Measurements from ENCODE around the gene TMEM179.
"Not testable (repeated sequence)": the region's sequence is repeated elsewhere in the genome, so short reads cannot be mapped to it uniquely, and the experiment has no call there.

The TMEM179 gene

DNA sequence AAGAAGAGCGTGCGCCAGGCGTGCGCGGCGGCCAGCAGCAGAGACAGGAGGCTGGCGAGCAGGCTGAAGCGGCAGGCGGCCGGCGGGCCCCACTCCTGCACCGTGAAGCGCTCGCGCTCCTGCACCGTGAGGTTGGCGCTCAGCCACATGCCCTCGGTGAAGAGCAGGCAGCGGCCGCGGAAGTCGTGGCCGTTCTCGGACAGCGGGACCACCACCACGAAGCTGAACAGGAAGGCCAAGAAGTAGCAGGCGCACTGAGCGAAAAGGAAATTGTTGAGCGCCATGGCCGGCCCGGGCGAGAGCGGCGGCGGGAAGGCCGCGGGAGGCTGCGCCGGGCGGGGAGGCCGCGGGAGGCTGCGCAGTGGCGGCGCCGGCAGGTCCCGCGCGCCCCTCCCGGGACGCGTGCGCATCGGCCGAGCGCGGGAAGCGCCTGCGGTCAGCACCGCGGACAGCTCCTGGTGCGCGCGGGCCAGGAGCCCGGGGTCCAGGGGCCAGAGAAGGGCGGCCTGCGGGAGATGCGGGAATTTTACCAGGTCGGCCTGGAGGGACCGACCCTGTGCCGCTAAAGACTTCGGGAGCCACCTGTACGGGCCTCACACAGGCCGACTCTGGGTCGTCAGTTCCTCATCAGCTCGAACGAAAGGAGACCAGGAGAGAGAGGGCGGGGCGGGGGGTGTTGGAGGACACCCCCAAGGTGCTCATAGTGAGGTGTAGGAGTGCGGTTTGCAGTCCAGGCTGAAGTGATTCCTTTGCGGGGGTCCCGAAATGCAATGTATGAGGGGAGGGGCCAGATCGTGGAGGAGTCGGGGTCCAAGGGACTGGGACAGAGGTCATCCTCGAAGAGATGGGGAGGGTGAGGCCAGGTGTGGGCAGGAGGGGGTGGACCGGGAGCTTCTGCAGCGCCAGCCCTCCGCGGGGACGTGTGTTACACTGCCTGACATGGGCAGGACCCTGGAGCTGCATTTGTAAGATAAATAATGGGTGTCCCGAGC lies at the start of gene TMEM179:
Gene TMEM179 (minus strand): TSS at position 315 of the 992 bp plus-strand sequence. CDS start 31 bp downstream, at position 284.
- DNase-seq, result no peak

DNA sequence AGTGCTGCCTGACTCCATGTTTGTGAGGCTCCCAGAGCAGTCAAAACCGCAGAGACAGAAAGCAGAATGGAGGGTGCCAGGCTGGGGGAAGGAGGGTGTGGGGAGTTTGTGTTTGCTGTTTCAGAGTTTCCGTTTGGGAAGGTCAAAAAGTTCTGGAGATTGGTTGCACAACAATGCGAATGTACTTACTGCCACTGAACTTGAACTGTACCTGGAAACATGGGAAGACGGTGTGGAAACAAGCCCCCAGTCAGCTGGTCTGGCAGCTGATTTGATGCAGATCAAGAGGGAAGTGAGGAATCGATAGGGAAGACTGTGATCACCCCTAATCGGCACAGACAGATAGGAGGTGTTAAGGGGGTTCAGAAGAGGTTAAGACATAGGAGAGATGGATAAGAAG lies 49.5 kb upstream of the TMEM179 start:
- no peak for DNase-seq

DNA sequence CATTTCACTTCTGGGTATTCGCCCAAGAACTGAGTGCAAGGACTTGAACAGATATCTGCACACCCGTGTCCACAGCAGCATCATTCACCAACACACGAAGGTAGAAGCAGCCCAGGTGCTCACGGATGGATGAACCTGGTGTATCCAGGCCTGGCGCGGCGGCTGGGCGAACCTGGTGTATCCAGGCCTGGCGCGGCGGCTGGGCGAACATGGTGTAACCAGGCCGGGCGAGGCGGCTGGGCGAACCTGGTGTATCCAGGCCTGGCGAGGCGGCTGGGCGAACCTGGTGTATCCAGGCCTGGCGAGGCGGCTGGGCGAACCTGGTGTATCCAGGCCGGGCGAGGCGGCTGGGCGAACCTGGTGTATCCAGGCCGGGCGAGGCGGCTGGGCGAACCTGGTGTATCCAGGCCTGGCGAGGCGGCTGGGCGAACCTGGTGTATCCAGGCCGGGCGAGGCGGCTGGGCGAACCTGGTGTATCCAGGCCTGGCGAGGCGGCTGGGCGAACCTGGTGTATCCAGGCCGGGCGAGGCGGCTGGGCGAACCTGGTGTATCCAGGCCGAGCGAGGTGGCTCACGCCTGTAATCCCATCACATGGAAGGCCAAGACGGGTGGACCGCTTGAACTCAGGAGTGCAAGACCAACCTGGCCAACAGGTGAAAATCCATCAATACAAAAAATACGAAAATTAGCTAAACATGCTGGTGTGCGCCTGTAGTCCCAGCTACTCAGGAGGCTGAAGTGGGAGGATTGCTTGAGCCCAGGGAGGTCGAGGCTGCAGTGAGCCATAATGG lies 48.8 kb upstream of the TMEM179 start:
- DNase-seq, result not testable (repeated sequence)

DNA sequence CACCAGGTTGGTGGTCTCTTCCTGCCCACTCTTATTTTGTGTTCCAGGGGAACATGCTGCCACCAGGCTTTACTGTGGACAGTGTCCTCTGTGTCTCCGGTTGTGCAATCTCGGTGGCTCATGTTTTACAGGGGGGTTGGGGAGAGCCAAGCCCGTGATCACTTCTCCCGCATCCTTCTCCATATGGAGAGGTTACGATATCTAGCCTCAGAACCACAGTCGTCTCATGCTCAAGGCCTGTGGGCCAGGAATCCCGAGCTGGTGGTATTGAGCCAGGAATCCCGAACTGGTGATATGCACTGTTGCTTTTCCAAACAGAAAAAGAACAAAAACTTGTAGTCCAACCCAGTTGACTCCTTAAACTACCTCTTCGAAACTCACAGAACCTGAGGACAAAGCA lies 47.8 kb upstream of the TMEM179 start:
- no peak for DNase-seq

DNA sequence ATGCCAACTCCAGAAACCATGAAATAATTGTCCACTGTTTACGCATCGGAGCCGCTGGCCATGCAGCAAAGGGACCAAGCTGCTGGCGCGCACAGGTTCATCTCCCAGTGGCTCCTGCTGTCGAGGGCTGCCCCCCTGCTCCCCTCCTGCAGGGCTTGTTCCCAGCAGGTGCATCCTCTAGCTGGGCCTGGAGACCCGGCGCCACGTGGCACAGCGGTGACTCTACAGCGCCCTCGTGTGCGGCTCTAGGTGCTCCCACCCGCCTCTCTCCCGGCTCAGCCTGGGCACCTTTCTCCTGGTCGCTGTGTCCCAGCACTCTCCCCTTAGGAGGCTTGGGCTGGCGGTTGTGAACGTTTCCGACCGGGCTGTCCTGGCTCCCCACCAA lies 47.3 kb upstream of the TMEM179 start:
- DNase-seq, result no peak

DNA sequence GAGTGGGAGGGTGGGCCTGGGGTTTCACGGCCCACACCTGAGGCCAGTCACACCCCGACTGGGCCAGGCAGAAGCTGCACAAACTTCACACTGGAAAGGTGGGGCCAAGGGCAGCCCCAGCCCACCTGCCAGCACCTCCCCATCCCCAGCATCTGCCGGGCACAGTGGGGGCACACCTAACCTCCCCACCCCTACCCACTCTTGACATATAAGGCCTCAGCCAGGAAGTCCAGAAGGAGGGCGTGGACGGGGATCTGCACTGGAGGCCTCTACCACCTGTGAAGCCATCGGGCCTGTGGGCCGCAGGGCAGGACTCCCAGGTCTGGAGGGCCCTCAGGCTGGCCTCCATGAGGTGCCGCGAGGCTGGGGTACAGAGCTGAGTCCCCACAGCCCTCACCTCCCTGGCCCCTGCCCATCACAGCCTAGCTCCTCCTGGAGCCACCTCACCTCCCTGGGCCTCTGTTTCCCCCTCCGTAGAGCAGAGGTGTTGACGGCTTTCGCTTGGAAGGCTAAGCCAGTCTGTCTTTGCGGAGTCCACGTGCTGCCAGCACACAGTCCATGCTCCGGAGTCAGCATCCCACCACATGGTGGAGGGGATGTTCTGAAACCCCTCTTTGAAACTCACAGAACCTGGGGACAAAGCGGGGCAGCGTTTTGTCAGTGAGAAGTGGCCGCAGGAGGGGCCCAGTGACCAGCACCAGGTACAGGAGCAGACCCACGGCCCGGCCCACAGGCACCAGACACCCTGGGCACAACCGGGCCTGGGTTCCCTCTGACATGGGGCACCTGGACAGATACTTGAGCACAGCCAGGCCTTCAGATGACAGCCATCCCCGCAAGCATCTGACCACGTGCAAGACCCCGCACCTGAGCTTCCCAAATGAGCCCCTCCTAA lies 46.7 kb upstream of the TMEM179 start:
- DNase-seq, result no peak

DNA sequence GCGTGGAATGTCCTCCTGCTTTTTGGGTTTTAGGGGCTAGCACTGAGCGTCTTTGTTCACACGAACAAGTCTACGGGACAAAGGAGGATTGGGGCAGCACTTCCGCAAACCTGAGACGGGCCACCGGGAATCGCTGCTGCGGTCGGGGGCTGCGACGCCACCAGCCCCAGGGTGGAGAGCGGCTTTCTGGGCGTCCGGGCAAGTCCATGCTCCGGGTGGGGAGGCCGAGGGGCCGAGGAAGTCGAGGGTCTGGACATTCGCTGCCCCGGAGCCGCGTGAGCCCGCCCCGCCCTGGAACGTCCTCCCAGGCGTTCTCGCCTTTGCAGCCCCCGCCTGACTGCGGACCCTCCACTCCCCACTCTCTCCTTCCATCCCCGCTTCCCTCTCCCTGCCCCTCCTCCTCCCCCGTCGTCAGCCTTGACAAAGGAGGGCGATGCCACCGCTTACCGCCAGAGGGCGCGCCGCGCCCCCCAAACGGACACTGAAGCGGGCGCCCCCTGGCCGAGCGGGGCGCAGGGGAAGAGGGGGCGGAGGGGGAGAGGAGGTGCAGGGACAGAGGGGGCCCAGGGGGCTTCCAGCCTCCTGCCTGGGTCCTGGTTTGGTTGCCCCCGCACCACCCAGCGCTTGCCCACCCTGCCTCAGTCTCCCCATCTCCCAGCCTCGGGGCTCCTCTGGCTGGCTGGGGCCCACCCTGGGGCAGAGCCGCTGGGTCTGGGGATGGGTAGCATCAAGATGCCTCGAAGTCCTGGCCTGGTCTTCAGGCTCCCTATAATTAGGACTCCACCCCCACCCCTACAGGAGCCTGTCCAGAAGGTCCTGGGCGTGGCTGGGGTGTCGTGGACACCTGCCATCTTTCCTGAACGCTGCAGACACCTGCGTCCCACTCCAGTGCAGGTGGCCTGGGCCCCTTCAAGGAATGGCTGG lies 45.7 kb upstream of the TMEM179 start:
- DNase-seq, result peak; percentile 85

DNA sequence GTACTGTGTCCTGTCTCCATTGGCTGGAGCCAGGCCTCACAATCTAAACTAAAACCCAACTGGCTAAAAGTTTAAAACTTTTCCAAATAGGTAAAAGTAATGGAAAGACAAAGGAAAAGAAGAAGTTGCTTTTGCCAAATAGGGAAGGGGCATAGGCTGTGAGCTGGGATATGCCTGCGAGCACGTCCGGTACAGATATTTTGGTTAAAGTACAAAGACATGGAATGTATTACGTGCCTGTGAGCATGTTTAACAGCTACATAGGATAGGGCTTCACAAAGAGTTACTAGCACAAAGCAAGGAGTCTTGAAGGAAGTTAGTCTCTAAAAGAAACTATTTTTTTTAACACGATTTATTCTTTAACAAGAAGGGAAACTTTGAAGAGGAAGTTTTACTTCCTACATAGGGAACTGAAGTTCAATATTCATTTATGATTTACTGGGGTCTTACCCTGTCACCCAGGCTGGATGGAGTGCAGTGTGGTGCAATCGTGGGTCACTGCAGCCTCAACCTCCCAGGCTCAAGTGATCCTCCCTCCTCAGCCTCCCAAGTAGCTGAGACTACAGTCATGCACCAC lies 43.0 kb upstream of the TMEM179 start:
- DNase-seq, result no peak

DNA sequence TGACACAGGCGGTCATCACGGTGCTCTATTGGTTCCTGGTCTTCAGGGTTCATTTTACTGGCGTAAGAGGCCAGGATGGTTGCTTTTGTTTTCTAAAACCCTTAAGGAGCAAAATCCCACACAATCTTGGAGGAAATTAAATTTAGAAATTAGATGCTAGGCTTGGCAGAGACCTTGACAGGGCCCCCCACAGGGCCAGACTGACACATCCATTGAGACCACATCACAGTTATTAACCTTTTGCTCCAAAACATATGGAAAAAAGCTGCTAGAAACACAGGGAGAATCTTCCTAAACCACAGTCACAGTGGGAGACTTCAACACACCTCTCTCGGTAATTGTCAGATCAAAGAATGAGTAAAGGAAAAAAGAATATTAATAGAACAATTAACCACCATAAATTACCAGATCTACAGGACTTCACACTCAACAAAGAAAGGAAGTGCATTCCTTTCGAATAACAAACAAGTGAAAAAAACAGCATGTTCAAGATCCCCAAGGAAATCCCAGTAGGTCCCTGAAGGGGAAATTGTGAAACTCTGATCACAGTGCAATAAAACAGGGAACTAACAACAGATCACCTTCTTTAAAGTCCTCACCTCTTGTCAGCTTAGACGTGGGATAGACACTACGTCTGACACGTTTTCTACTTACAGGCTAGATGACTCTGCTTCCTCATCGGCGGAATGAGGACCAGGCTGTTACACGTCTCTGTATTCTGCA lies 40.2 kb upstream of the TMEM179 start:
- DNase-seq, result no peak

DNA sequence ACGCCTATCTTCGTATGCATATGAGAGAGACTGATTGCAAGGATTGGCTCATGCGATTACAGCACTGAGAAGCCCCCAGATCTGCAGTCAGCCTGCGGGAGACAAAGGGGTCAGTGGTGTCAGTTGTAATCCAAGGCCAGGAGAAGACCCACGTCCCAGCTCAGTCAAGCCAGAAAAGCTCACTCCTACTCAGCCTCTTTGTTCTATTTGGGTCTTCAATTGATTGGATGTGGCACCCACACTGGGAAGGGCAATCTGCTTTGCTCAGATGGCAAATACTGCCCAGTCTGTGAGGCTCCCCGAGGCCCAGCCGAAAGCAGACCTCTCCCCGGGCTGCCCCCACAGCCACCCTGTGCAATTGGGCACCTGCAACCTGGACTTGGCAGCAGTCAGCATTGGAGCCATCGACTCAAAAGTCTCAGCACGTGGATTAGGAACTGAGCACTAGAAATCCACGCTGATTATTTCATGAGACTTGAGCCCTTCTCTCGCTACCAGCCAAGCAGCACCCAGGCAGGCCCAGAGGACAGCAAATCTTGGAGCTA lies 39.6 kb upstream of the TMEM179 start:
- no peak for DNase-seq

DNA sequence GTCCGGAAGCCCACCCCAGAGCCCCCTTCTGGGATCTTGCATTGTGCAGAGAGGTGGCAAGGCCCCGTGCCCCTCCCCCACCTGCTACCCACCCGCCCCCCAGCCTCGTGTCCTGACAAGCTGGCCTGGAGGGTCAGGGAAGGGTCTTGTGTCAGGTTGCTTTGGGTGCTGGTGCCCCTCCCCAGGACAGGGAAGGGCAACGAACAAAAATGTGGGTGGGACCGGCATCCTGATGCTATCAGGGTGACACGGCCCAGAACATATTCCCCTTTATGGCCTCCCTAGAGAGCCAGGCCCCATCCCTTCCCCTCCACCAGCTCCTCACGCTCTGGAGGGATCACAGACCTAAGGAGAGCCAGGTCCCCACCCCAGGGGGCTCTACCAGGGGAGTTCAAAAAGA lies 38.7 kb upstream of the TMEM179 start:
- no peak for DNase-seq

DNA sequence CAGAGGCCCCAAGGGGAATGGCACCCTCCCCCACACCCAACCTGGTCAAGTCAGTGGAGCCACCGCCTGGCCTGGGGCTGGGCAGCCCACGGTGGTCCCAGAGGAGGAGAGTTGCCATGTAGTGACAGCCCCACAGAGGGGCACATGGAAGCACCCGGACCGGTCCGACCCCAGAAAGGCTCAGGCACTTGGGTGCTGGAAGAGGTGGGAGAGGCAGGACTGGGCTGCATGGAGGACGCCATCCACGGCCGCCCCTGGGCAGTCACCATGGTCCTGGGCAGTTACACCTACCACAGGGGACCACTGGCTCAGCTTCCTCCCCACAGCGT lies 37.9 kb upstream of the TMEM179 start:
- DNase-seq, result no peak

DNA sequence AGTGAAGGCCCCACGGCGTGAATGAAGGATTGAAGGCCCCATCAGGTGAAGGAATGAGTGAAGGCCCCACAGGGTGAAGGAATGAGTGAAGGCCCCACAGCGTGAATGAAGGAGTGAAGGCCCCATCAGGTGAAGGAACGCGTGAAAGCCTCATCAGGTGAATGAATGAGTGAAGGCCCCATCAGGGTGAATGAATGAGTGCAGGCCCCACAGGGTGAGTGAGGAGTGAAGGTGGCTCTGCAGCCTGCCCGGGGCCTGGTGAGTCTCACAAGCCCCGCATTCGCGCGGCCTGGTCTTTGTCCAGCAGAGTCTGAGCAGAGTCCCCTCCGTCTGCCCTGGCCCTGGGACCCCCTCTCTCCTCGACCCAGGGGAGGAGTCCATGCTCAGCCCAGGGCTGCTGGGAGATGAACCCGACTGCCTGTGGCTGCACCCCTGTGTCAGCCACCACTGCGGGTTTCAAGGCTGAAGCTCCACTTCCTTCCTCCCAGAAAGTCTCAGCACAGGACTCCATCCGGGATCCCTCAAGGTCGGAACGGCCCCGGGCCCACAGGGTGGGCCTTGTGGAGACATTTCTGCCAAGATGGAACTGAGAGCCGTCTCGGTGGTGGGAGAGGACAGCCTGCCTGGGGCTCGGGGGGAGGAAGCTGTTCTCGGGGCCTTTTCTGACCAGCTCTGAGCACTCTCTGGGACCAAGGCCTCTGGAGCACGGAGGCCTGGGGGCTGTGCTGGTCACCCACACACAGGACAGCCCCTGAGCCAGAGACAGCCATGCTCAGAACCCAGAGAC lies 37.4 kb upstream of the TMEM179 start:
- DNase-seq, result no peak

DNA sequence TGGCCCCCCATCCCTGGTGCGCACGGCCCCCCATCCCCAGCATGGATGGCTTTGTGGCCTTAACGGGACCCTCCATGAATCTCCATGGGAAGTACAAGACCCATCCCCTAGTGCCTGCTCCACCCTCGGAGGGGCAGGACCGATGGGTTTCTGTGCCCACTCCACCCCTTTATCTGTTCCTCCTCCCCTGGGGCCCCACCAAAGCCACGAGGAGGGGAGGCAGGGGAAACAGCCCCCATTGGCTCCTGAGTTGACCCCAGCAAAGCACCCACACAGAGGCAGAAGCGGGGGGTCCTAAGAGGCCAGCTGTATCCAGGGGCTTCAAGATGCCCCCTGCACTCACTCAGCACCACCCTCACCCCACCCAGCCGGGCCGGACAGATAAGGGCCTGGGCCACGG lies 36.1 kb upstream of the TMEM179 start:
- DNase-seq, result no peak

DNA sequence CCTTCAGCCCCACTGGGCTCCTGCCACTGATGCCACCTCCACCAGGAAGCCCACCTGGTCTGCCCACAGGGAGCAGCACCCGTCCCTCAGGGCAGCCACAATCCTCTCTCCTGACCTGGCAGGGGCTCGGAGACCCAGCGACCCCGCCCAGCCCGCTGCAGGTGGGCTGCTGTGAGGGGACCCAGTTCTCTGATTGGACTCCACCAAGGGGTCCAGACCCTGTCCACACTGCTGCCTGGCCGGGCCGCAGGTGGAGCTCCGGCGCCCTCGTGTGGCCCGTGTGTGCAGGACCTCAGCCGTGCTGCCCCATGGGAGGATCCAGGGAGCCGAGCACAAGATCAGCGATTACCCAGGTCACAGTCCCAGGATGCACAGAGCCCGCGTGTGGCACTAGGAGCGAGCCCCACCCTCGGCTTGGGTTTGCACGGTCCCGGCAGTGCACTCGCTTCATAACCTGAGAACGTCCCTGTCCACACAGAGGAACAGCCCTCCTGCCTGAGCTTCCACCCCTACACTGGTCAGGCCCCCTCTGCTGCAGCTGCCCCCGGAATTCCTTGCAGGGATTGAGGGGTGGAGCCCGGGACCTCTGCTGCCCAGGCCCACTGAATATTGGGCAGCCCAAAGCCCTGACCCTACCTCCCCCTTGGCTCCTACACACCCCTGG lies 35.4 kb upstream of the TMEM179 start:
- DNase-seq, result peak; percentile 71

DNA sequence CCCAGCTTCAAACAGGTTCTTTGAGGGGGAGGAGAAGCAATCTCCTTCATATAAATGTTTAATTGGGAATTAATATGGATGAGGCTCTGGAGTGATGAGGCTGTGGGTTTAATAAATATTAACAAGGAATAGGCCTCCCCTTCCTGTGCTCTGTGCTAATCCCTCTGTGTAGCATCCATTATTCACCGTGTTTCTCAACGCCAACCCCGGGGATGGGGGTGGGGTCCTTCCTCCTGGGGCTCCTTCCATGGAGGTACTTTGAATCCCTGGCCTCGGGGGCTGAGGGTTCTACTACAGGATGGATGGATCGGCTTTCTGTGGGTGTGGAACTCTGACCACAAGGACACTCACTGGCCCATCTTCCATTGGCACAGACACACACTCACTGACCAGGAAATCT lies 34.9 kb upstream of the TMEM179 start:
- no peak for DNase-seq

DNA sequence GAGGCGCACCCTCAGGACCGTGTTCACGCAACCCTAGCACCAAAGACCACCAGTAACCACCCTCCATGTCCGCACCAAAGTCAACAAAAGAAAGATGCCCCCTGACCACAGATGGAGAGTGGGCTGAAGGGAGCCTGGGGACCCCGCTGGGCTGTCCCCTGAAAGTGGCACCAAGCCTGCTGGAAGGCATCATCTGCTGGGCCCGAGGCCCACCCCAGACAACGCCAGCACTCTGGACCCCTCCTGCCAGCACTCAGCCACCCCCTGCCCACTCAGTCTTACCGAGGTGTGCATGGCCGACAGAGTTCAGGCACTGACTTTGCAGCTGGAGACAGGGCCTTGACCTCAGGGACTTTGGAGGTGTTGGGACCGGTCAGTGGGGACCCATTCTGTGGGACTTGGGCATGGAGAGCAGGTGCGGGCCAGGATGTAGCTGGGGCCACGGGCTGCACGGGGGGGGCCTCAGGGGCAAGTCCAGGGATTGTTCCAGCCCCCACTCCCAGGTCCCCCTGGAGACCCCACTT lies 34.4 kb upstream of the TMEM179 start:
- no peak for DNase-seq

DNA sequence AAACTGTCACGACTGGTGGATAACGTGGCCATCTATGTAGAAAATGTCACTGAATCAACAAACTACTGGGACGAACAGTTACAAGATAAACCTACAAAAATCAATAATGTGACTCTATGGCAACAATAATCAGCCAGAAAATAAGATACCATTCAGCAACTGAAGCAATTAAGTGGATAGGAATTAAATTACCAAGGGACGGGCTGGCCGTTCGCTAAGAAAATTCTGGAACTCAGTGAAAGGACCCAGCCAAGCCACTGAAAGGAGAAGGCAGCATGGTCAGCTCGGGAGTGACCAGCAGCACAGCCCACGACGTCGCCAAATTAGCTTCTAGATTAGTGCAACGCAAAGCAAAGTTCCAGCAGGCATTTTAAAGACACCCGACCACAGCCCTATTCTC lies 33.6 kb upstream of the TMEM179 start:
- no peak for DNase-seq

DNA sequence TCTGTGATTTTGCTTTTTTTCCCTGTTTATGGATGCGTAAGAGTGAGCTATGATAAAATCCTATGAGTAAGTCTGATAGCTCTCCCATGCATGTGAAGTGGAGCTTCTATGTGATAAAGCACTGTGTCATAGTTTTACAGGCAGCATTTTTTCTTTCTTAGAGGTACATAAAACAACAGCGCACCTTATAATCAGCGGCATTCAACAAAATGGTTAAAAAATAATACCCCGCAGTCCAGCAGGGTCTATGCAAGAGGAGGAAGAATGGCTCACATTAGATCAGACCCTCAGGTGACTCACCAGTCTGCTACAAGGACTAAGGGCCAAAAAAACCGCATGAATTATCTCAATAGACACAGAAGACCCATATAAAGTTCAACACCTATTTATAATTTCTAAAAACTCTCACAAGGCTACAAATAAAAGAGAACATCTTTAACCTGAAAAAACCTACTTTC lies 33.0 kb upstream of the TMEM179 start:
- no peak for DNase-seq

Measured in stimulated activated CD8-positive, alpha-beta memory T cell treated with anti-CD3 and anti-CD28 coated beads, Interleukin-4, amount 100 ng/mL, for 48 hours (primary cell).